GM13977 (cell line): ENCODE measurements around the gene ZNF573.
"Not testable (repeated sequence)": the region's sequence is repeated elsewhere in the genome, so short reads cannot be mapped to it uniquely, and the experiment has no call there.

Experiments used
- DNase-seq: peaks from one replicate; pipeline ENCODE4 v3.0.0; 2012; ENCODE audit warnings: low spot score
- CTCF ChIP-seq: IDR thresholded peaks from 2 replicates; pipeline ENCODE4 v1.5.1; 2012; ENCODE audit warnings: mild to moderate bottlenecking, control low read depth; ENCODE audit not compliant: insufficient read depth; ENCODE audit errors: extremely low read depth, missing control alignments
- in situ Hi-C: fragments of 300-500 bp; cut with MboI; formaldehyde crosslinking; loops from one replicate; pipeline ENCODE4 v1.12.0; 2022; ENCODE audit warnings: low sequenced_read_pairs, low pct_unique_long_range_greater_than_20kb, mixed read lengths, inconsistent platforms; ENCODE audit not compliant: unreplicated experiment

ZNF573 gene

GRCh38 chr19:37790244-37790925 lies 11.0 kb upstream of the ZNF573 start:
- TF ChIP-seq CTCF: no peak
- in situ Hi-C loops: no loop called here

GRCh38 chr19:37778613-37779126 lies 716 bp downstream of the ZNF573 start:
- DNase-seq: no peak
- TF ChIP-seq CTCF: no peak
- in situ Hi-C loops: no loop called here

More at GRCh38 chr19:37790244-37790925, 11.0 kb upstream of the ZNF573 start:
- DNase-seq: no peak

- in situ Hi-C loops: no loop called here
- TF ChIP-seq CTCF: no peak
- DNase-seq: no peak
These were observed 8.4 kb downstream of the ZNF573 start for GRCh38 chr19:37770985-37771384.

- TF ChIP-seq CTCF: no peak
- in situ Hi-C loops: no loop called here
- no peak for DNase-seq
These were observed 15.9 kb downstream of the ZNF573 start for GRCh38 chr19:37763488-37763887.

GRCh38 chr19:37757683-37758082 lies 21.7 kb downstream of the ZNF573 start:
- in situ Hi-C loops, DNase-seq: not testable (repeated sequence)

- no peak for TF ChIP-seq CTCF
- DNase-seq: no peak
- in situ Hi-C loops: no loop called here
These were observed 41.0 kb downstream of the ZNF573 start for GRCh38 chr19:37738371-37738770.

- DNase-seq: no peak
- TF ChIP-seq CTCF: no peak
- in situ Hi-C loops: no loop called here
These were observed 54.2 kb downstream of the ZNF573 start for GRCh38 chr19:37725181-37725580.
